HCT116 (cell line): ENCODE data around the gene NKAIN4. TPM values are rescaled to one million over a fixed set of nuclear protein-coding genes. Genes with fewer than 3 reads are reported as not detected.
"Not testable (repeated sequence)": the region's sequence is repeated elsewhere in the genome, so short reads cannot be mapped to it uniquely, and the experiment has no call there.

ENCODE experiments used
- ATAC-seq: fragments of 200-7000 bp; cut with Tn5 transposase; 2 replicates; pipeline ENCODE4 v1.9.1; 2020; ENCODE audit warnings: mild to moderate bottlenecking, moderate library complexity
- BruUV-seq: library from RNA; stranded (reverse); fragments of 400-500 nt; replicated peaks from 2 replicates; lab custom pipeline; 2021; lab: Mats Ljungman, UMichigan
- CTCF ChIA-PET: fragments of 300-600 bp; sonication (Branson Sonifier 250); formaldehyde crosslinking; loops from one replicate; lab custom pipeline; 2021; ENCODE audit warnings: antibody characterized with exemption; lab: Charles Lee
- POLR2A ChIA-PET: fragments of 300-600, 350-600 bp; sonication (Branson Sonifier 250); formaldehyde crosslinking; loops from one replicate; lab custom pipeline; 2021; ENCODE audit warnings: antibody characterized with exemption; lab: Charles Lee
- RAD21 ChIA-PET, 2 experiments: fragments of 300-600 bp; sonication (Branson Sonifier 250); formaldehyde crosslinking; loops; one replicate each; lab custom pipeline; 2023; ENCODE audit warnings: low total read pairs in 2 of 2; ENCODE audit not compliant: uncharacterized antibody in 2 of 2, unreplicated experiment in 2 of 2, low non-redundant PET in 1 of 2; lab: Charles Lee
- DNase-seq: peaks from one replicate; pipeline ENCODE4 v3.0.0-alpha.2; 2010; ENCODE audit warnings: low read depth, low spot score
- H2AFZ ChIP-seq: fragments of 200-600 bp; shearing (Covaris generic), sonication (generic); 2 replicates; pipeline ENCODE4 v1.6.1; 2017; ENCODE audit warnings: low read depth, mixed run types, mixed read lengths, antibody characterized with exemption, low read length; ENCODE audit not compliant: poor library complexity, severe bottlenecking
- H3K27ac ChIP-seq: 2 replicates; pipeline ENCODE4 v1.5.1; 2012; ENCODE audit warnings: low read depth, low read length
- H3K27me3 ChIP-seq: fragments of 200-600 bp; sonication (generic); 2 replicates; pipeline ENCODE4 v1.6.1; 2016; ENCODE audit warnings: mixed run types, low read length, mixed read lengths; ENCODE audit not compliant: insufficient read depth
- H3K36me3 ChIP-seq, 2 experiments: fragments of 200-500 bp in 1 of 2; fragments of 200-600 bp in 1 of 2; sonication (Bioruptor generic) in 1 of 2; sonication (generic) in 1 of 2; 2 replicates each; pipeline versions ENCODE4 v1.5.1 to v1.6.1; 2014 to 2016; ENCODE audit warnings: low read length in 2 of 2, inconsistent platforms in 1 of 2, mixed read lengths in 1 of 2, mixed run types in 1 of 2; ENCODE audit not compliant: insufficient read depth in 2 of 2, control insufficient read depth in 1 of 2
- H3K4me1 ChIP-seq, 2 experiments: fragments of 200-600 bp in 1 of 2; sonication (generic) in 1 of 2; 2 replicates each; pipeline versions ENCODE4 v1.5.1 to v1.6.1; 2012 to 2017; ENCODE audit warnings: low read length in 2 of 2, inconsistent platforms in 1 of 2, mild to moderate bottlenecking in 1 of 2, mixed read lengths in 1 of 2, mixed run types in 1 of 2, moderate library complexity in 1 of 2; ENCODE audit not compliant: insufficient read depth in 2 of 2, control insufficient read depth in 1 of 2
- H3K4me2 ChIP-seq: fragments of 200-600 bp; sonication (generic); 2 replicates; pipeline ENCODE4 v1.6.1; 2017; ENCODE audit warnings: mixed run types, low read length, mixed read lengths
- H3K4me3 ChIP-seq, 2 experiments: fragments of 200-600 bp in 1 of 2; sonication (generic) in 1 of 2; replicated peaks in 1 of 2; 2 replicates each; pipeline ENCODE4 v1.5.1; 2011 to 2016; ENCODE audit warnings: low read length in 2 of 2, control low read depth in 1 of 2, low read depth in 1 of 2, mild to moderate bottlenecking in 1 of 2, mixed read lengths in 1 of 2, mixed run types in 1 of 2
- H3K79me2 ChIP-seq: fragments of 200-600 bp; sonication (generic); 2 replicates; pipeline ENCODE4 v1.6.1; 2017; ENCODE audit warnings: mild to moderate bottlenecking, mixed run types, low read length, moderate library complexity, mixed read lengths; ENCODE audit not compliant: insufficient read depth
- H3K9ac ChIP-seq: fragments of 200-600 bp; sonication (generic); 2 replicates; pipeline ENCODE4 v1.6.1; 2016; ENCODE audit warnings: low read length, mixed read lengths
- H3K9me2 ChIP-seq: fragments of 200-600 bp; sonication (generic), shearing (Covaris generic); 2 replicates; pipeline ENCODE4 v1.6.1; 2017; ENCODE audit warnings: mixed run types, mild to moderate bottlenecking, moderate library complexity; ENCODE audit not compliant: insufficient read depth
- H3K9me3 ChIP-seq, 2 experiments: fragments of 200-500 bp in 1 of 2; fragments of 200-600 bp in 1 of 2; sonication (Bioruptor generic) in 1 of 2; sonication (generic) in 1 of 2; 2 replicates each; pipeline ENCODE4 v1.6.1; 2014 to 2017; ENCODE audit warnings: low read length in 2 of 2, mixed read lengths in 2 of 2, inconsistent platforms in 1 of 2, low read depth in 1 of 2, mild to moderate bottlenecking in 1 of 2, mixed run types in 1 of 2, moderate library complexity in 1 of 2; ENCODE audit not compliant: control insufficient read depth in 1 of 2, insufficient read depth in 1 of 2
- H4K20me1 ChIP-seq: fragments of 200-600 bp; sonication (generic), shearing (Covaris generic); 2 replicates; pipeline ENCODE4 v1.6.1; 2017; ENCODE audit warnings: mixed run types, mild to moderate bottlenecking, moderate library complexity; ENCODE audit not compliant: insufficient read depth
- EZH2 ChIP-seq: fragments of 200-600 bp; sonication (generic); IDR thresholded peaks from 2 replicates; pipeline ENCODE4 v1.6.1; 2017; ENCODE audit warnings: antibody characterized with exemption, mixed run types
- RAD21 ChIP-seq: IDR thresholded peaks from 2 replicates; pipeline ENCODE4 v1.6.1; 2012; ENCODE audit warnings: low read depth, mild to moderate bottlenecking
- SRF ChIP-seq: IDR thresholded peaks from 2 replicates; pipeline ENCODE4 v1.6.1; 2012; ENCODE audit warnings: low read depth
- TCF7L2 ChIP-seq: IDR thresholded peaks from 2 replicates; pipeline ENCODE4 v1.7.0; 2011; ENCODE audit warnings: borderline replicate concordance, inconsistent platforms; ENCODE audit not compliant: insufficient read depth, insufficient read length; ENCODE audit errors: extremely low read depth
- intact Hi-C: fragments of 100-400 bp; cut with micrococcal nuclease; formaldehyde crosslinking; loops from 2 replicates; pipeline ENCODE4 v1.10.0; 2022
- total RNA-seq: library from RNA; stranded (reverse); gene quantifications from one replicate; pipeline ENCODE4 v1.2.1, GENCODE V29; 2021; ENCODE audit not compliant: unreplicated experiment
- TF ChIP-seq, protein P1 (sequence below), 3 experiments: fragments of 200-600 bp in 1 of 3; sonication (generic) in 1 of 3; IDR thresholded peaks in 2 of 3; conservative IDR thresholded peaks in 1 of 3; 2 replicates each; pipeline ENCODE4 v1.5.1; 2012 to 2017; ENCODE audit warnings: low read depth in 2 of 3, low read length in 2 of 3, antibody characterized with exemption in 1 of 3, borderline replicate concordance in 1 of 3, control low read depth in 1 of 3, mild to moderate bottlenecking in 1 of 3, mixed read lengths in 1 of 3, mixed run types in 1 of 3, moderate library complexity in 1 of 3; ENCODE audit not compliant: insufficient read depth in 1 of 3

The NKAIN4 gene
- total RNA-seq, 1 experiment from 2014 or later = not detected

DNA sequence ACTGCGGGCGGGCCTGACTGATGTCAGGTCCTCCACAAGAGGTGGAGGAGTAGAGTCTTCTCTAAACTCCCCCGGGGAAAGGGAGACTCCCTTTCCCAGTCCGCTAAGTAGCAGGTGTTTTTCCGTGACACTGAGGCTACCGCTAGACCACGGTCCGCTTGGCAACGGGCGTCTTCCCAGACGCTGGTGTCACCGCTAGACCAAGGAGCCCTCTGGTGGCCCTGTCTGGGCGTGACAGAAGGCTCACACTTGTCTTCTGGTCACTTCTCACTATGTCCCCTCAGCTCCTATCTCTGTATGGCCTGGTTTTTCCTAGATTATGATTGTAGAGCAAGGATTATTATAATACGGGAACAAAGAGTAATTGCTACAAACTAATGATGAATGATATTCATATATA, 2.9 kb downstream of the NKAIN4 start:
- not testable (repeated sequence) for H3K9me3 ChIP-seq, H3K79me2 ChIP-seq, H3K4me2 ChIP-seq, H3K9ac ChIP-seq, ATAC-seq, DNase-seq
- RAD21 ChIA-PET = interaction anchor here (1.5 to 1.9 kb wide), 2 partner anchors 28 kb away, joined by 7 read pairs; no protein-coding TSS in a partner anchor
- TF ChIP-seq, protein P1, sequence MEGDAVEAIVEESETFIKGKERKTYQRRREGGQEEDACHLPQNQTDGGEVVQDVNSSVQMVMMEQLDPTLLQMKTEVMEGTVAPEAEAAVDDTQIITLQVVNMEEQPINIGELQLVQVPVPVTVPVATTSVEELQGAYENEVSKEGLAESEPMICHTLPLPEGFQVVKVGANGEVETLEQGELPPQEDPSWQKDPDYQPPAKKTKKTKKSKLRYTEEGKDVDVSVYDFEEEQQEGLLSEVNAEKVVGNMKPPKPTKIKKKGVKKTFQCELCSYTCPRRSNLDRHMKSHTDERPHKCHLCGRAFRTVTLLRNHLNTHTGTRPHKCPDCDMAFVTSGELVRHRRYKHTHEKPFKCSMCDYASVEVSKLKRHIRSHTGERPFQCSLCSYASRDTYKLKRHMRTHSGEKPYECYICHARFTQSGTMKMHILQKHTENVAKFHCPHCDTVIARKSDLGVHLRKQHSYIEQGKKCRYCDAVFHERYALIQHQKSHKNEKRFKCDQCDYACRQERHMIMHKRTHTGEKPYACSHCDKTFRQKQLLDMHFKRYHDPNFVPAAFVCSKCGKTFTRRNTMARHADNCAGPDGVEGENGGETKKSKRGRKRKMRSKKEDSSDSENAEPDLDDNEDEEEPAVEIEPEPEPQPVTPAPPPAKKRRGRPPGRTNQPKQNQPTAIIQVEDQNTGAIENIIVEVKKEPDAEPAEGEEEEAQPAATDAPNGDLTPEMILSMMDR (IDR thresholded peaks at IDR 0.05 in 2 of 3, conservative IDR thresholded peaks at IDR 0.05 in 1 of 3; ENCODE audit: borderline replicate concordance in 1 of 3, insufficient read depth in 1 of 3, low read depth in 2 of 3, low read length in 2 of 3) = peak; percentile 46 to 70 (median 47); a peak in 5 of 6 replicates
- peak; percentile 74 for TF ChIP-seq RAD21
- TF ChIP-seq, all 23 proteins: peak for 2; not testable (repeated sequence) for 21
- H3K9me2 ChIP-seq, H3K36me3 ChIP-seq, H3K4me1 ChIP-seq, H3K27ac ChIP-seq, H3K4me3 ChIP-seq, H2AFZ ChIP-seq, POLR2A ChIA-PET, H3K27me3 ChIP-seq, H4K20me1 ChIP-seq, BruUV-seq: not testable (repeated sequence)
- CTCF ChIA-PET = interaction anchor here (1.3 to 2.5 kb wide), 2 partner anchors 17 to 28 kb away, joined by 4 to 23 read pairs; no protein-coding TSS in a partner anchor
- intact Hi-C loops = loop anchor here (1.0 kb wide), 1 partner anchor 28 kb away; no protein-coding TSS in a partner anchor

DNA sequence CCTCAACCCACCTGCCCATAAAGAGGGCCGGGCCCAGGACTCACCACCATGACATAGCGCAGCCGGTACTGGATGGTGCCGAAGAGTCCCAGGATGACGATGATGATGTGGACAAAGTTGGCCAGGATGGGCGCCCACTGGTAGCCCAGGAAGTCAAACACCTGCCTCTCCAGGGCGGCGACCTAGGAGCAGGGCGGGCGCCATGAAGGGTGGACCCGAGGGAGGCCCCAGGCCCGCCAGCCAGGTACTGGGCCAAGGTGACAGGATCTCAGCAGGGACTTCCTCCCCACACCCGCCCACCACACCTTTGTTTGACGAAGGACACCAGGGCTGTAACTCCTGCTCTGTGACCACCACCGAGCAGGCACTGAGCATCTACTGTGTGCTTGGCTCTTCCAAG, 4.4 kb downstream of the NKAIN4 start:
- Histone ChIP-seq H3K4me2 (no peak overlapping the region), H3K27me3 (no peaks in the 10 kb centered on the region), H2AFZ (no peak overlapping the region), H3K4me1 (no peaks in the 10 kb centered on the region), H3K9me3 (no peaks in the 10 kb centered on the region)
- BruUV-seq = no TSS peak
- TF ChIP-seq SRF (no peak), TCF7L2 (no peak), EZH2 (no peak)
- TF ChIP-seq, all 23 proteins: peak for 0
- H3K36me3 ChIP-seq = no peaks in the 10 kb centered on the region
- H4K20me1 ChIP-seq = no peaks in the 10 kb centered on the region
- ChIA-PET POLR2A (no interaction called here), CTCF (interaction anchor here (1.1 kb wide), 1 partner anchor 25 kb away, joined by 3 read pairs; no protein-coding TSS in a partner anchor), RAD21 (no interaction called here)
- DNase-seq (no peak), ATAC-seq (no peak)
- H3K9me2 ChIP-seq = no peaks in the 10 kb centered on the region
- no peaks in the 10 kb centered on the region for H3K79me2 ChIP-seq
- H3K4me3 ChIP-seq = no peak overlapping the region
- H3K27ac ChIP-seq = no peak overlapping the region
- intact Hi-C loops = no loop called here
- H3K9ac ChIP-seq = no peak overlapping the region
